Prostate gland (tissue), 2 donors: ENCODE data around the gene PHF21B. TPM values are rescaled to one million over a fixed set of nuclear protein-coding genes. Genes with fewer than 3 reads are reported as not detected.

Source experiments
- DNase-seq: peaks from one replicate; pipeline ENCODE4 v3.0.0-alpha.2; 2019; ENCODE audit warnings: low spot score
- H3K27ac ChIP-seq, 2 donors: fragments of 200-600 bp; sonication (generic); 2 replicates each; pipeline ENCODE4 v1.5.1; 2017 to 2019
- H3K27me3 ChIP-seq: fragments of 200-600 bp; sonication (generic); replicated peaks from 2 replicates; pipeline ENCODE4 v1.5.1; 2019; ENCODE audit not compliant: insufficient read depth
- H3K36me3 ChIP-seq, 2 donors: fragments of 200-600 bp; sonication (generic); 1 replicate in 1 of 2; 2 replicates in 1 of 2; pipeline versions ENCODE4 v1.5.1 to v1.8.1; 2017 to 2019
- H3K4me1 ChIP-seq: fragments of 200-600 bp; sonication (generic); replicated peaks from 2 replicates; pipeline ENCODE4 v1.5.1; 2019
- H3K4me3 ChIP-seq, 2 donors: fragments of 200-600 bp; sonication (generic); 2 replicates each; pipeline ENCODE4 v1.5.1; 2017 to 2019
- H3K9me3 ChIP-seq: fragments of 200-600 bp; sonication (generic); 2 replicates; pipeline ENCODE4 v1.5.1; 2017
- CTCF ChIP-seq, 4 experiments: fragments of 200-600 bp in 2 of 4; fragments of 450-650 bp in 2 of 4; sonication (generic) in 2 of 4; IDR thresholded peaks; 1 replicate in 3 of 4; 2 replicates in 1 of 4; pipeline ENCODE4 v1.5.1; 2016 to 2019; ENCODE audit warnings: antibody characterized with exemption in 4 of 4, mild to moderate bottlenecking in 2 of 4, moderate library complexity in 2 of 4
- POLR2A ChIP-seq: fragments of 450-650 bp; IDR thresholded peaks from one replicate; pipeline ENCODE4 v1.6.1; 2016; ENCODE audit warnings: antibody characterized with exemption, mild to moderate bottlenecking
- POLR2AphosphoS5 ChIP-seq: sonication (generic); formaldehyde crosslinking; IDR thresholded peaks from one replicate; pipeline ENCODE4 v1.6.1; 2017; ENCODE audit warnings: antibody characterized with exemption
- WGBS: methylation state at CpG from one replicate; pipeline ENCODE4 v1.1.5; 2018; 5-methylcytosine and 5-hydroxymethylcytosine counted together
- intact Hi-C: fragments of 100-400 bp; cut with DNase I; formaldehyde crosslinking; loops from one replicate; pipeline ENCODE4 v1.14.2; 2022
- total RNA-seq, 2 donors: library from RNA; depleted of rRNA; stranded (reverse); fragments of >200 nt; gene quantifications; one replicate each; pipeline ENCODE4 v1.1.0, GENCODE V29; 2016

PHF21B gene
- total RNA-seq, 2 donors from 2014 or later = 9.7 to 27.3 TPM

GRCh38 chr22:44995715-44996114 lies 14.1 kb downstream of the PHF21B start:
- WGBS = 65% methylated on average over 14 of the region's 14 CpGs
- Histone ChIP-seq H3K36me3 (no peaks in the 10 kb centered on the region), H3K4me3 (no peak overlapping the region), H3K9me3 (no peaks in the 10 kb centered on the region), H3K27ac (peak overlapping the region in 1 of 2 donors; percentile 57), H3K4me1 (peaks cover 8% of the 10 kb centered on the region), H3K27me3 (no peaks in the 10 kb centered on the region)
- DNase-seq = no peak
- intact Hi-C loops = no loop called here
- TF ChIP-seq POLR2AphosphoS5 = no peak
- no peak for TF ChIP-seq POLR2A

- no peaks in the 10 kb centered on the region for H3K36me3 ChIP-seq
- peak overlapping the region in 1 of 2 donors; percentile 19 for H3K4me3 ChIP-seq
- peaks cover 8% of the 10 kb centered on the region for H3K4me1 ChIP-seq
- DNase-seq = peak; percentile 71
- peak overlapping the region in 1 of 2 donors; percentile 57 for H3K27ac ChIP-seq
- 11% methylated on average over 7 of the region's 7 CpGs for WGBS
- no peaks in the 10 kb centered on the region for H3K27me3 ChIP-seq
- no peak for TF ChIP-seq CTCF (IDR thresholded peaks at IDR 0.05)
- peak; percentile 80 for TF ChIP-seq POLR2AphosphoS5
- H3K9me3 ChIP-seq = no peaks in the 10 kb centered on the region
- intact Hi-C loops = no loop called here
Observed at GRCh38 chr22:44995105-44995514, 14.7 kb downstream of the PHF21B start.

DNA sequence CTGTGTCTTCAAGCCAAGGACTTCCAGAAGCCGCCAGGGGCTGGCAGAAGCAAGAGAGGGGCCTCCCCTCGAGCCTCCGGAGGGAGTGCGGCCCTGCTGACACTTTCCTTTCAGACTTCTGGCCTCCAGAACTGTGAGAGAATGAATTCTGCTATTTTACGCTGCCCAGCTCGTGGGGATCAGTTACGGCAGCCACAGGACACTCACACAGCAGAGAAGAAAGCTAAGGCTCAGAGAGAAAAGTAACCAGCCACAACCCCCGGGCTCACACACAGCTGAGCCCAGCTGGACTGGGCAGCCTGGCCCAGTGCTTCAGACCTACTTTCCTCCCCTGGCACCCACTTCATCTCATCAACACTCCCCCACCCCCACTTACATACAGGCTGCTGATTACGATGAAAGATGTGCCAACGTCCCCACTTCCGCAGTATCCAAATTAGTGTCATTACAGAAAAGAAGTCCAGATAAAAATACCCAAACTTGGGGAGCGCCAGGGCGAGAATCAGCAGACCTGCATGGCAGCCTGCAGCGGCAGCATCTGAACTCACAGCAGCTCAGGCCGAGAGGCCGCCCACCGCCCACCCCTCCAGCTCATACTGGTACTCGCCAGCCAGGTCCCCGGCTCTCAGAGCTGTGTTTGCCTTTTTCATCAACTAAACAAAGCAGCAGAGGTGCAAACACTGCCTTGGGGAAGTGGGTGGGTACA lies 15.3 kb downstream of the PHF21B start:
- Histone ChIP-seq H3K9me3 (no peaks in the 10 kb centered on the region), H3K36me3 (no peaks in the 10 kb centered on the region), H3K27me3 (no peaks in the 10 kb centered on the region), H3K4me1 (peaks cover 8% of the 10 kb centered on the region), H3K27ac (peak overlapping the region; percentile 44 to 57), H3K4me3 (peak overlapping the region in 1 of 2 donors; percentile 19)
- DNase-seq = no peak
- WGBS = 63% methylated on average over 19 of the region's 19 CpGs
- no peak for TF ChIP-seq CTCF (IDR thresholded peaks at IDR 0.05)
- no peak for TF ChIP-seq POLR2AphosphoS5
- no peak for TF ChIP-seq POLR2A
- intact Hi-C loops = no loop called here

DNA sequence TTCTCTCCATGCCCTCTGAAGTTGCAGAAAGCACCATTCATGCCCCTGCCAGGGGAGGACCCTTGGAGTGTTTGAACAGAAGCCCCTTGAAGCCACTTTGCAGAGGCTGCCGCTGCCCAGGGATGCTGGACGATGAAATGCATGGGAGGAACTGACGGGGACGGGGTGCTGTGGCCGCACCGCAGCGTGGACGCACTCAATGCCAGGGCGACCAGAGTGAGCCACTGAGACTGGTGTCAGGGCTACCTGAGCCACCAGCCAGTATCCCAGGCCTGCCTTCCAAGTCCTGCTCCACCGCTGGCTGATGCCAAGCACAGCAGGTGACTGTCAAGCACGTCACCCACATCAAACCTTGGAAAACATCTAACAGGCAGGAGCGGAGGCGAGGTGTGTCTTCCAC lies 17.6 kb downstream of the PHF21B start:
- no peaks in the 10 kb centered on the region for H3K9me3 ChIP-seq
- no peak for DNase-seq
- H3K36me3 ChIP-seq = no peaks in the 10 kb centered on the region
- TF ChIP-seq POLR2A (no peak), CTCF (IDR thresholded peaks at IDR 0.05) (no peak), POLR2AphosphoS5 (no peak)
- no peak overlapping the region for H3K4me3 ChIP-seq
- H3K27me3 ChIP-seq = no peaks in the 10 kb centered on the region
- intact Hi-C loops = no loop called here
- H3K4me1 ChIP-seq = peaks cover 8% of the 10 kb centered on the region
- no peak overlapping the region for H3K27ac ChIP-seq
- WGBS = 97% methylated on average over 13 of the region's 13 CpGs

DNA sequence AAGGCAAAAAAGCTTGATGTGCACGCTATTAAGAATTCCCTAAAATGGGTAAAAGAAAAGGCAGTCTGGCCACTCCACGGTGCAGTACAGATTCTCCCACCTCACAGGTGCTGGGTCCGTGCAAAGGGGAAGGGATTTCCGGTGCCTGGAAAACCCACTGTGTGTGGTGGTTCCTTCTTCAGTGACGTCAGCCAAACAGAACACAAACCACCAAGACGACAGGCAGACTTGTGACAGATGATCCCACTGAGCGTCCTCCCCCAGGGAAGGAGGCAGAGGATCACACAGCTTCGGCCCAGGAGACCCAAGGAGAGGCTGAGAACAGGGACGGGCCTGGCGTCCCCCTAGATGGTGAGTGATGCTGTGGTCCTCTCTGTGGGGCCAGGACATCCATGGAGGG lies 18.6 kb downstream of the PHF21B start:
- no peak for DNase-seq
- WGBS = 87% methylated on average over 9 of the region's 10 CpGs
- H3K36me3 ChIP-seq = no peaks in the 10 kb centered on the region
- no peak overlapping the region for H3K27ac ChIP-seq
- no peak overlapping the region for H3K4me3 ChIP-seq
- peaks cover 8% of the 10 kb centered on the region for H3K4me1 ChIP-seq
- no peaks in the 10 kb centered on the region for H3K9me3 ChIP-seq
- intact Hi-C loops = no loop called here
- no peaks in the 10 kb centered on the region for H3K27me3 ChIP-seq
- no peak for TF ChIP-seq POLR2AphosphoS5
- no peak for TF ChIP-seq POLR2A
- TF ChIP-seq CTCF (IDR thresholded peaks at IDR 0.05) = no peak
